Measurements from ENCODE around the gene HMHB1. TPM values are rescaled to one million over a fixed set of nuclear protein-coding genes. Genes with fewer than 3 reads are reported as not detected.
A peak's percentile ranks its signal among the peaks of the same experiment; 100 is the strongest.

The HMHB1 gene
- total and polyA plus RNA-seq, 9 of the 15 experiments (the other 6 are each of a cell fraction or from before 2014, with no cell fraction given), result not detected

DNA sequence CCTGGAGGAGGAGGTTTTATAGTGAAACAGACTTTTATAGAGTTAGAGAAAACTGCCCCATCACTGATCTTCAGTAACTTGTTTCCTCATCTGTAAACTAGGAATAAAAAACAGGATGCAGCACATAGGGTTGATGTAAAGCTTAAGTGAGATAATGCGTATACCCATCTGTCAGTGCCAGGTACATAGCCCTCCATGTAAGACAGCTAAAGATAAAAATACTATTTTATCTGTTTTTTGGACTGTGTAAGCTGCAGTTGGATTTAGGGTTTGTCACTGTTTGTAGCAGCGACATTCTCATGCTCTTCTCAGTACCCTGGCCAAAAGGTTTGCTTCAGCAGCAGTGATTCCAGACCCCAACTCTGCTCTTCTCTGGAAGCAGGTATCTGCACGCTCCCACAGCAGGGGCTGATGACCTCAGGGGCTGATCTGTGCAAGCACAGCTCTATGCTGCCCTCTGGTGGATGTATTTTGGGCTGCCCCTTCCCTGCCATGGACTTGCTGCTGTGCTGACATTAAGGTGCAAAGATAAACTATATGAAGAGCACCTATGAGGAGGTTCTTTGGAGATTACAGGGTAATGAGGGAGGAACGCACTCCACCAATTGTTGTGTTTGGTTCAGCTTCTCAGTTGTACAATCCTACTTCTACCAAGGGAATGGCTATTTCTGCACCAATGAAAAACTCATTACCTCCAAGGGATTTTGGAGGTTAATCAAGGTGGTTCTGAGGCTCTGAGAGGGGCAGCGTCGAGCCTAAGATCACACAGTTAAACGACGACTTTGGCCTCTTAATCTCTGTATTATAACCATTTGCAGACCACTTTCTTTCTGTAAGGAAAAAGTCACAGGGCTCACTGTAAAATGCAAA, 13.1 kb downstream of the HMHB1 start (continued):
- TF ChIP-seq, protein P1, sequence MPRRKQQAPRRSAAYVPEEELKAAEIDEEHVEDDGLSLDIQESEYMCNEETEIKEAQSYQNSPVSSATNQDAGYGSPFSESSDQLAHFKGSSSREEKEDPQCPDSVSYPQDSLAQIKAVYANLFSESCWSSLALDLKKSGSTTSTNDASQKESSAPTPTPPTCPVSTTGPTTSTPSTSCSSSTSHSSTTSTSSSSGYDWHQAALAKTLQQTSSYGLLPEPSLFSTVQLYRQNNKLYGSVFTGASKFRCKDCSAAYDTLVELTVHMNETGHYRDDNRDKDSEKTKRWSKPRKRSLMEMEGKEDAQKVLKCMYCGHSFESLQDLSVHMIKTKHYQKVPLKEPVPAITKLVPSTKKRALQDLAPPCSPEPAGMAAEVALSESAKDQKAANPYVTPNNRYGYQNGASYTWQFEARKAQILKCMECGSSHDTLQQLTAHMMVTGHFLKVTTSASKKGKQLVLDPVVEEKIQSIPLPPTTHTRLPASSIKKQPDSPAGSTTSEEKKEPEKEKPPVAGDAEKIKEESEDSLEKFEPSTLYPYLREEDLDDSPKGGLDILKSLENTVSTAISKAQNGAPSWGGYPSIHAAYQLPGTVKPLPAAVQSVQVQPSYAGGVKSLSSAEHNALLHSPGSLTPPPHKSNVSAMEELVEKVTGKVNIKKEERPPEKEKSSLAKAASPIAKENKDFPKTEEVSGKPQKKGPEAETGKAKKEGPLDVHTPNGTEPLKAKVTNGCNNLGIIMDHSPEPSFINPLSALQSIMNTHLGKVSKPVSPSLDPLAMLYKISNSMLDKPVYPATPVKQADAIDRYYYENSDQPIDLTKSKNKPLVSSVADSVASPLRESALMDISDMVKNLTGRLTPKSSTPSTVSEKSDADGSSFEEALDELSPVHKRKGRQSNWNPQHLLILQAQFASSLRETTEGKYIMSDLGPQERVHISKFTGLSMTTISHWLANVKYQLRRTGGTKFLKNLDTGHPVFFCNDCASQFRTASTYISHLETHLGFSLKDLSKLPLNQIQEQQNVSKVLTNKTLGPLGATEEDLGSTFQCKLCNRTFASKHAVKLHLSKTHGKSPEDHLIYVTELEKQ (CRISPR knock-in tag; IDR thresholded peaks at IDR 0.05), result no peak
- TF ChIP-seq MCM2 (IDR thresholded peaks at IDR 0.05; ENCODE audit: low read depth) (no peak), KLF16 (IDR thresholded peaks at IDR 0.05) (no peak), ATF1 (CRISPR knock-in tag; IDR thresholded peaks at IDR 0.05) (no peak), ATF1 (tag; IDR thresholded peaks at IDR 0.05) (0 out of 2 replicates have a peak, but pooled peaks have one; percentile 51), KDM4B (IDR thresholded peaks at IDR 0.05; ENCODE audit: borderline replicate concordance in 2 of 2, low read depth in 1 of 2) (no peak), ZNF586 (CRISPR knock-in tag; conservative IDR thresholded peaks at IDR 0.05) (no peak), POU5F1 (IDR thresholded peaks at IDR 0.05; ENCODE audit: borderline replicate concordance, low read depth, low read length, partially characterized antibody) (no peak), CTBP1 (IDR thresholded peaks at IDR 0.05; ENCODE audit: borderline replicate concordance) (0 out of 2 replicates have a peak, but pooled peaks have one; percentile 23), ZBTB7A (IDR thresholded peaks at IDR 0.05; ENCODE audit: borderline replicate concordance, control insufficient read depth, low read depth, low read length) (no peak), TARDBP (IDR thresholded peaks at IDR 0.05) (0 out of 2 replicates have a peak, but pooled peaks have one; percentile 34), NUFIP1 (IDR thresholded peaks at IDR 0.05; ENCODE audit: partially characterized antibody) (no peak), TBP (optimal IDR thresholded peaks at IDR 0.05; ENCODE audit: low read depth, low read length) (no peak), XRCC4 (IDR thresholded peaks at IDR 0.05; ENCODE audit: extremely low read depth, insufficient read depth, insufficient read length) (no peak), ARID2 (IDR thresholded peaks at IDR 0.05) (peak; percentile 79; the same call in 1 of the 2 replicates), HDAC3 (IDR thresholded peaks at IDR 0.05; ENCODE audit: borderline replicate concordance, partially characterized antibody) (no peak), E2F3 (CRISPR knock-in tag; IDR thresholded peaks at IDR 0.05) (no peak), CHD4 (IDR thresholded peaks at IDR 0.05; ENCODE audit: insufficient read depth, insufficient replicate concordance, low read depth, low read length, poor library complexity, severe bottlenecking) (no peak)
- TF ChIP-seq, protein P2, sequence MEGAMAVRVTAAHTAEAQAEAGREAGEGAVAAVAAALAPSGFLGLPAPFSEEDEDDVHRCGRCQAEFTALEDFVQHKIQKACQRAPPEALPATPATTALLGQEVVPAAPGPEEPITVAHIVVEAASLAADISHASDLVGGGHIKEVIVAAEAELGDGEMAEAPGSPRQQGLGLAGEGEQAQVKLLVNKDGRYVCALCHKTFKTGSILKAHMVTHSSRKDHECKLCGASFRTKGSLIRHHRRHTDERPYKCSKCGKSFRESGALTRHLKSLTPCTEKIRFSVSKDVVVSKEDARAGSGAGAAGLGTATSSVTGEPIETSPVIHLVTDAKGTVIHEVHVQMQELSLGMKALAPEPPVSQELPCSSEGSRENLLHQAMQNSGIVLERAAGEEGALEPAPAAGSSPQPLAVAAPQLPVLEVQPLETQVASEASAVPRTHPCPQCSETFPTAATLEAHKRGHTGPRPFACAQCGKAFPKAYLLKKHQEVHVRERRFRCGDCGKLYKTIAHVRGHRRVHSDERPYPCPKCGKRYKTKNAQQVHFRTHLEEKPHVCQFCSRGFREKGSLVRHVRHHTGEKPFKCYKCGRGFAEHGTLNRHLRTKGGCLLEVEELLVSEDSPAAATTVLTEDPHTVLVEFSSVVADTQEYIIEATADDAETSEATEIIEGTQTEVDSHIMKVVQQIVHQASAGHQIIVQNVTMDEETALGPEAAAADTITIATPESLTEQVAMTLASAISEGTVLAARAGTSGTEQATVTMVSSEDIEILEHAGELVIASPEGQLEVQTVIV (CRISPR knock-in tag; IDR thresholded peaks at IDR 0.05; ENCODE audit: borderline replicate concordance), result no peak
- TF ChIP-seq, protein P3, sequence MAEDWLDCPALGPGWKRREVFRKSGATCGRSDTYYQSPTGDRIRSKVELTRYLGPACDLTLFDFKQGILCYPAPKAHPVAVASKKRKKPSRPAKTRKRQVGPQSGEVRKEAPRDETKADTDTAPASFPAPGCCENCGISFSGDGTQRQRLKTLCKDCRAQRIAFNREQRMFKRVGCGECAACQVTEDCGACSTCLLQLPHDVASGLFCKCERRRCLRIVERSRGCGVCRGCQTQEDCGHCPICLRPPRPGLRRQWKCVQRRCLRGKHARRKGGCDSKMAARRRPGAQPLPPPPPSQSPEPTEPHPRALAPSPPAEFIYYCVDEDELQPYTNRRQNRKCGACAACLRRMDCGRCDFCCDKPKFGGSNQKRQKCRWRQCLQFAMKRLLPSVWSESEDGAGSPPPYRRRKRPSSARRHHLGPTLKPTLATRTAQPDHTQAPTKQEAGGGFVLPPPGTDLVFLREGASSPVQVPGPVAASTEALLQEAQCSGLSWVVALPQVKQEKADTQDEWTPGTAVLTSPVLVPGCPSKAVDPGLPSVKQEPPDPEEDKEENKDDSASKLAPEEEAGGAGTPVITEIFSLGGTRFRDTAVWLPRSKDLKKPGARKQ (CRISPR knock-in tag; IDR thresholded peaks at IDR 0.05), result no peak

All from K562 (cell line).